ENCODE results near the gene PSMD1. TPM values are rescaled to one million over a fixed set of nuclear protein-coding genes. Genes with fewer than 3 reads are reported as not detected.

PSMD1 gene
- total RNA-seq, 3 donors from 2014 or later (not counting 1 experiment from before 2014, with no cell fraction given): 44.1 to 54.9 (median 49.7) TPM

GRCh38 chr2:231169488-231169887, 112.8 kb downstream of the PSMD1 start:
- H3K27me3 ChIP-seq (ENCODE audit: control insufficient read depth, insufficient read depth, low read length): no peaks in the 10 kb centered on the region
- no peak overlapping the region for H3K4me3 ChIP-seq (ENCODE audit: low read length)
- DNase-seq: no peak
- Mint-ChIP-seq H3K4me3 (no peak overlapping the region), H3K27ac (no peak overlapping the region), H3K9me3 (no peaks in the 10 kb centered on the region), H3K4me1 (no peaks in the 10 kb centered on the region), H3K27me3 (ENCODE audit: low read depth in 2 of 2) (no peaks in the 10 kb centered on the region), H3K36me3 (peaks cover 39% of the 10 kb centered on the region)
- H3K27ac ChIP-seq (ENCODE audit: low read length): no peak overlapping the region
- no peak for ATAC-seq
- TF ChIP-seq CTCF (IDR thresholded peaks at IDR 0.05): no peak
- H3K36me3 ChIP-seq (ENCODE audit: control insufficient read depth, insufficient read depth, low read length): peaks cover 60% of the 10 kb centered on the region
- no peaks in the 10 kb centered on the region for H3K9me3 ChIP-seq (ENCODE audit: control insufficient read depth, insufficient read depth, low read length)
- intact Hi-C loops (cut with micrococcal nuclease): no loop called here
- H3K4me1 ChIP-seq (ENCODE audit: control insufficient read depth, insufficient read depth, low read length): no peaks in the 10 kb centered on the region
- WGBS (ENCODE audit: insufficient coverage): 100% methylated on average over 2 of the region's 3 CpGs

GRCh38 chr2:231170055-231170454, 113.4 kb downstream of the PSMD1 start:
- Histone ChIP-seq H3K4me1 (ENCODE audit: control insufficient read depth, insufficient read depth, low read length) (no peaks in the 10 kb centered on the region), H3K27me3 (ENCODE audit: control insufficient read depth, insufficient read depth, low read length) (no peaks in the 10 kb centered on the region), H3K9me3 (ENCODE audit: control insufficient read depth, insufficient read depth, low read length) (no peaks in the 10 kb centered on the region), H3K27ac (ENCODE audit: low read length) (no peak overlapping the region), H3K4me3 (ENCODE audit: low read length) (no peak overlapping the region), H3K36me3 (ENCODE audit: control insufficient read depth, insufficient read depth, low read length) (peaks cover 58% of the 10 kb centered on the region)
- peaks cover 39% of the 10 kb centered on the region for H3K36me3 Mint-ChIP-seq
- ATAC-seq (no peak), DNase-seq (no peak)
- 100% methylated on average over 1 of the region's 1 CpG for WGBS (ENCODE audit: insufficient coverage)
- no peak overlapping the region for H3K4me3 Mint-ChIP-seq
- no peaks in the 10 kb centered on the region for H3K27me3 Mint-ChIP-seq (ENCODE audit: low read depth in 2 of 2)
- no peak for TF ChIP-seq CTCF (IDR thresholded peaks at IDR 0.05)
- no peaks in the 10 kb centered on the region for H3K4me1 Mint-ChIP-seq
- H3K9me3 Mint-ChIP-seq: no peaks in the 10 kb centered on the region
- no peak overlapping the region for H3K27ac Mint-ChIP-seq
- intact Hi-C loops (cut with micrococcal nuclease): no loop called here

DNA sequence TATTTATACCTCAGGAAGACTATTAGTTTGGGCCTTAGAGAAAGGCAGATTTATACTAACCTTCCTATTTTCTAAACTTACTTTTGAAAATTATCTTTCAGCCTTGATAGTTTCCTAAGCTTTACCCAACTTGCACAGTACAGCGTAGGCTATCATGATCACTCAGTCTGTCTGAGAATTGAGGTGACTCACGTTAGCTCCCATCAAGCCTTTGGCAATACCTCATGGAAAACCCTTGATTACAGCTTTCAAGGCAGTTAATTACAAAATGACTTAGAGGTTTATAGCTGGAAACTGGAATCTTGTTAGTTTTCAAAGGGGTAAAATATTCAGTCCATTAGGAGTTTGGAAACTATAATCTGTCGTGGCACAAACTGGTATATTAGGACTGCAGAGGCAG, 115.4 kb downstream of the PSMD1 start:
- no peaks in the 10 kb centered on the region for H3K4me1 ChIP-seq (ENCODE audit: control insufficient read depth, insufficient read depth, low read length)
- Mint-ChIP-seq H3K27me3 (ENCODE audit: low read depth in 2 of 2) (no peaks in the 10 kb centered on the region), H3K4me1 (no peaks in the 10 kb centered on the region), H3K36me3 (peaks cover 30% of the 10 kb centered on the region), H3K27ac (no peak overlapping the region), H3K9me3 (no peaks in the 10 kb centered on the region), H3K4me3 (no peak overlapping the region)
- H3K27ac ChIP-seq (ENCODE audit: low read length): no peak overlapping the region
- WGBS (ENCODE audit: insufficient coverage): 98% methylated on average over 3 of the region's 3 CpGs
- TF ChIP-seq CTCF (IDR thresholded peaks at IDR 0.05): no peak
- H3K4me3 ChIP-seq (ENCODE audit: low read length): no peak overlapping the region
- ATAC-seq (no peak), DNase-seq (no peak)
- H3K36me3 ChIP-seq (ENCODE audit: control insufficient read depth, insufficient read depth, low read length): peaks cover 40% of the 10 kb centered on the region
- no peaks in the 10 kb centered on the region for H3K9me3 ChIP-seq (ENCODE audit: control insufficient read depth, insufficient read depth, low read length)
- intact Hi-C loops (cut with micrococcal nuclease): no loop called here
- no peaks in the 10 kb centered on the region for H3K27me3 ChIP-seq (ENCODE audit: control insufficient read depth, insufficient read depth, low read length)

- Mint-ChIP-seq H3K36me3 (peaks cover 16% of the 10 kb centered on the region), H3K27me3 (ENCODE audit: low read depth in 2 of 2) (no peaks in the 10 kb centered on the region), H3K4me1 (peaks cover 0 to 6% of the 10 kb centered on the region in 2 donors), H3K4me3 (no peak overlapping the region), H3K27ac (no peak overlapping the region), H3K9me3 (no peaks in the 10 kb centered on the region)
- Histone ChIP-seq H3K9me3 (ENCODE audit: control insufficient read depth, insufficient read depth, low read length) (no peaks in the 10 kb centered on the region), H3K27ac (ENCODE audit: low read length) (no peak overlapping the region), H3K4me1 (ENCODE audit: control insufficient read depth, insufficient read depth, low read length) (peaks cover 10% of the 10 kb centered on the region), H3K27me3 (ENCODE audit: control insufficient read depth, insufficient read depth, low read length) (no peaks in the 10 kb centered on the region), H3K4me3 (ENCODE audit: low read length) (no peak overlapping the region), H3K36me3 (ENCODE audit: control insufficient read depth, insufficient read depth, low read length) (peaks cover 27% of the 10 kb centered on the region)
- intact Hi-C loops (cut with micrococcal nuclease): no loop called here
- DNase-seq (no peak), ATAC-seq (no peak)
- TF ChIP-seq CTCF (IDR thresholded peaks at IDR 0.05): no peak
- no CpG with 5 or more reads among the region's 2 CpGs for WGBS (ENCODE audit: insufficient coverage)
These were observed 117.6 kb downstream of the PSMD1 start for GRCh38 chr2:231174211-231174651.

Measured in natural killer cell (primary cell).